ENCODE results near the gene KCTD6. TPM values are rescaled to one million over a fixed set of nuclear protein-coding genes. Genes with fewer than 3 reads are reported as not detected.

The KCTD6 gene
- total and polyA plus RNA-seq, 2 experiments from 2014 or later: 28.3 to 34.6 TPM

- TF ChIP-seq STAT1 (IDR thresholded peaks at IDR 0.05; ENCODE audit: unreplicated experiment): no peak
- no peak for TF ChIP-seq CTCF (conservative IDR thresholded peaks at IDR 0.05; ENCODE audit: low read depth in 2 of 2)
- TF ChIP-seq ZNF114 (CRISPR knock-in tag; IDR thresholded peaks at IDR 0.05): no peak
- TF ChIP-seq JUNB (IDR thresholded peaks at IDR 0.05; ENCODE audit: unreplicated experiment): no peak
- TF ChIP-seq ETS1 (IDR thresholded peaks at IDR 0.05): no peak
- no peak for TF ChIP-seq EZH2 (IDR thresholded peaks at IDR 0.05; ENCODE audit: low read depth, unreplicated experiment)
- Histone ChIP-seq H3K4me1 (ENCODE audit: insufficient read depth) (peaks cover 10% of the 10 kb centered on the region), H2AFZ (no peak overlapping the region; the same call in 1 of the 2 replicates), H3K79me2 (replicated peaks; ENCODE audit: insufficient read depth) (no peaks in the 10 kb centered on the region), H3K36me3 (ENCODE audit: insufficient read depth) (no peaks in the 10 kb centered on the region), H4K20me1 (replicated peaks; ENCODE audit: insufficient read depth) (no peaks in the 10 kb centered on the region), H3F3A (replicated peaks; ENCODE audit: low read depth) (no peaks in the 10 kb centered on the region), H3K27me3 (ENCODE audit: insufficient read depth) (no peaks in the 10 kb centered on the region), H3K9me2 (ENCODE audit: insufficient read depth) (no peaks in the 10 kb centered on the region), H3K4me3 (no peak overlapping the region), H3K27ac (ENCODE audit: low read depth) (no peak overlapping the region), H3K4me2 (no peak overlapping the region)
- ATAC-seq: no peak
- peak; percentile 19 for DNase-seq (ENCODE audit: low spot score)
- Mint-ChIP-seq H3K9me3 (no peaks in the 10 kb centered on the region), H3K4me3 (no peak overlapping the region), H3K36me3 (ENCODE audit: low read depth) (no peaks in the 10 kb centered on the region), H3K27me3 (ENCODE audit: insufficient read depth, low read depth, poor library complexity) (peaks cover 5% of the 10 kb centered on the region), H3K4me1 (peaks cover 16% of the 10 kb centered on the region), H3K27ac (no peak overlapping the region)
Measured at GRCh38 chr3:58474348-58474911, 17.5 kb upstream of the KCTD6 start.

GRCh38 chr3:58474967-58475578, 16.8 kb upstream of the KCTD6 start:
- Mint-ChIP-seq H3K4me1 (peaks cover 16% of the 10 kb centered on the region), H3K36me3 (ENCODE audit: low read depth) (no peaks in the 10 kb centered on the region), H3K27me3 (ENCODE audit: insufficient read depth, low read depth, poor library complexity) (peaks cover 5% of the 10 kb centered on the region), H3K27ac (no peak overlapping the region), H3K9me3 (no peaks in the 10 kb centered on the region), H3K4me3 (no peak overlapping the region)
- H3K4me3 ChIP-seq: no peak overlapping the region
- no peaks in the 10 kb centered on the region for H3K79me2 ChIP-seq (replicated peaks; ENCODE audit: insufficient read depth)
- DNase-seq (ENCODE audit: low spot score) (no peak), ATAC-seq (no peak)
- no peak overlapping the region for H2AFZ ChIP-seq
- 0 out of 2 replicates have a peak, but pooled peaks cover under 1% of the 10 kb centered on the region for H3K9me2 ChIP-seq (ENCODE audit: insufficient read depth)
- H3K4me2 ChIP-seq: no peak overlapping the region
- no peaks in the 10 kb centered on the region for H3F3A ChIP-seq (replicated peaks; ENCODE audit: low read depth)
- peaks cover 10% of the 10 kb centered on the region for H3K4me1 ChIP-seq (ENCODE audit: insufficient read depth)
- H3K36me3 ChIP-seq (ENCODE audit: insufficient read depth): no peaks in the 10 kb centered on the region
- no peak overlapping the region for H3K27ac ChIP-seq (ENCODE audit: low read depth)
- no peaks in the 10 kb centered on the region for H3K27me3 ChIP-seq (ENCODE audit: insufficient read depth)
- H4K20me1 ChIP-seq (replicated peaks; ENCODE audit: insufficient read depth): no peaks in the 10 kb centered on the region
- TF ChIP-seq STAT1 (IDR thresholded peaks at IDR 0.05; ENCODE audit: unreplicated experiment) (no peak), CTCF (conservative IDR thresholded peaks at IDR 0.05; ENCODE audit: low read depth in 2 of 2) (no peak), CREB1 (CRISPR knock-in tag; IDR thresholded peaks at IDR 0.05; ENCODE audit: low read depth) (no peak), POLR2AphosphoS5 (IDR thresholded peaks at IDR 0.05; ENCODE audit: low read depth) (no peak), EZH2phosphoT487 (IDR thresholded peaks at IDR 0.05; ENCODE audit: unreplicated experiment) (no peak), NANOG (IDR thresholded peaks at IDR 0.05; ENCODE audit: borderline replicate concordance) (no peak), EZH2 (IDR thresholded peaks at IDR 0.05; ENCODE audit: low read depth, unreplicated experiment) (no peak), ZNF331 (CRISPR knock-in tag; IDR thresholded peaks at IDR 0.05; ENCODE audit: low read depth) (no peak), ZNF114 (CRISPR knock-in tag; IDR thresholded peaks at IDR 0.05) (no peak), ETS1 (IDR thresholded peaks at IDR 0.05) (no peak)
